ENCODE results near the gene ST6GALNAC5.
"Not testable (repeated sequence)": the region's sequence is repeated elsewhere in the genome, so short reads cannot be mapped to it uniquely, and the experiment has no call there.

Gene ST6GALNAC5

GRCh38 chr1:76857138-76857537, 10.1 kb upstream of the ST6GALNAC5 start:
- no peak overlapping the region for H3K4me3 Mint-ChIP-seq

DNA sequence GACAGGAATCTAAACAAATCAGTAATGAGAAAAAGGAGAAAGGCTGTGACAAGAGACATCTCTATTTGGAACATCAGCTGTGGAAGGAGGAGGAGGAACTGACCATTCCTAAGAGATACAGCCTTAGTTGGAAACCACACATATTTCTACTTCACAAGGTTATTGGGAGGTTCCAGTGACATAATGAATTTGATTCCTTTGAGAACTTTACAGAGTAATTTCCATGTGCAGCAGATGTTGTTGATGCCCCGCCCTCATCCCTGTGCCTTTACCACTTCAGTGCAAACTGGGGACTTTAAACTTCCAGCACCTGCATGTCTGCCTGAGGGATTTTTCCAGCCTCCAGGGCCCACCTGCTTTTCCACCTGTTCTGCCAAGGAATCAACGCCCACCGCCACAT, 9.3 kb upstream of the ST6GALNAC5 start:
- Mint-ChIP-seq H3K27me3 (peaks cover 21% of the 10 kb centered on the region), H3K4me3 (no peak overlapping the region), H3K4me1 (no peaks in the 10 kb centered on the region), H3K9me3 (no peaks in the 10 kb centered on the region), H3K27ac (no peak overlapping the region)
- ATAC-seq, result no peak
- DNase-seq, result no peak

More at GRCh38 chr1:76857138-76857537, 10.1 kb upstream of the ST6GALNAC5 start:
- peaks cover 14% of the 10 kb centered on the region for H3K27me3 Mint-ChIP-seq
- no peaks in the 10 kb centered on the region for H3K4me1 Mint-ChIP-seq
- DNase-seq (no peak), ATAC-seq (no peak)
- no peak overlapping the region for H3K27ac Mint-ChIP-seq
- no peaks in the 10 kb centered on the region for H3K9me3 Mint-ChIP-seq

DNA sequence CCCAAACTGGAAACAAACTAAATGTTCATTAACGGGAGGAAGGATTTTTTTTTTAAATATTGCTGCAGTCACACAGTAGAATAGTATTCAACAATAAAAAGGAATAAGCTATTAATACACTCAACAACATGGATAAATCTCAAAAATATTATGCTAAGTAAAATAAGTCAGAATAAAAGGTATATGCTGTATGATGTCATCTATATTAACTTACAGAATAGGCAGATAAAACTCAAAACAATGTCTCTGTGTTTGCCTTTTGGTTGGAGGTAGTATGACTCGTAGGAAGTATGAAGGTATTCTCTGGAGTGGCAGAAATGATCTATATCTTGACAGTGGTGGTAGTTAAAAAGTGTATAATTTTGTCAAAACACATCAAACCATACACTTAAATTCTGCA, 6.1 kb upstream of the ST6GALNAC5 start:
- no peaks in the 10 kb centered on the region for H3K9me3 Mint-ChIP-seq
- no peak overlapping the region for H3K27ac Mint-ChIP-seq
- no peaks in the 10 kb centered on the region for H3K4me1 Mint-ChIP-seq
- H3K27me3 Mint-ChIP-seq, result peaks cover 28% of the 10 kb centered on the region
- DNase-seq, result no peak
- ATAC-seq, result no peak
- H3K4me3 Mint-ChIP-seq, result no peak overlapping the region

GRCh38 chr1:76862447-76862846, 4.8 kb upstream of the ST6GALNAC5 start:
- no peaks in the 10 kb centered on the region for H3K9me3 Mint-ChIP-seq
- H3K4me3 Mint-ChIP-seq, result no peak overlapping the region
- DNase-seq (no peak), ATAC-seq (peak; percentile 52)
- H3K4me1 Mint-ChIP-seq, result peaks cover 4% of the 10 kb centered on the region
- H3K27ac Mint-ChIP-seq, result no peak overlapping the region
- H3K27me3 Mint-ChIP-seq, result peaks cover 32% of the 10 kb centered on the region

DNA sequence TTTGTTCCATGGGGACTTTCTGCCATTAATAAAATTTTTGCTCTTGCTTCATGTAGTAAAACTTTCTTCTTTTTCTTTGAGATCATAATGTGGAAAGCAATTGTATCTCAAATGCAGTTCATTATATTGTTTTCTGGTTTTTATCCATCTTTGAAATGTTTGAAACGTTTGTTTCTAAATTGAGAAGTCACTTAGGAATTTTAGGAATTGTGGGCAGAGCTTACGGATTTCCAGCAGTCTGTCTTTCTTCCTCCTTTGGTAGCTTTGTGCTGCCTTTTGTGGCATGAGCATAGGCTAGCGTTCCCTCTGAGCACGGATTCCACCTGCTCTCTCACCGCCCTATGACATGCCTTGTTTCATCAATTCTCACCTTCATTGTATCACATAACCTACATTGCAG, 2.9 kb upstream of the ST6GALNAC5 start:
- Mint-ChIP-seq H3K9me3 (no peaks in the 10 kb centered on the region), H3K4me3 (no peak overlapping the region), H3K27ac (no peak overlapping the region), H3K27me3 (peaks cover 37% of the 10 kb centered on the region), H3K4me1 (peaks cover 21% of the 10 kb centered on the region)
- DNase-seq, result no peak
- ATAC-seq, result no peak

- ATAC-seq (no peak), DNase-seq (no peak)
- H3K9me3 Mint-ChIP-seq, result no peaks in the 10 kb centered on the region
- no peak overlapping the region for H3K4me3 Mint-ChIP-seq
- no peak overlapping the region for H3K27ac Mint-ChIP-seq
- H3K27me3 Mint-ChIP-seq, result peaks cover 52% of the 10 kb centered on the region
- peaks cover 21% of the 10 kb centered on the region for H3K4me1 Mint-ChIP-seq
Observed at GRCh38 chr1:76865696-76866286, 1.5 kb upstream of the ST6GALNAC5 start.

- H3K4me1 Mint-ChIP-seq, result peaks cover 21% of the 10 kb centered on the region
- H3K27me3 Mint-ChIP-seq, result peaks cover 59% of the 10 kb centered on the region
- peak overlapping the region in 1 of 2 donors; percentile 88 for H3K4me3 Mint-ChIP-seq
- no peak for DNase-seq
- ATAC-seq, result no peak
- no peak overlapping the region for H3K27ac Mint-ChIP-seq
- H3K9me3 Mint-ChIP-seq, result no peaks in the 10 kb centered on the region
Observed at GRCh38 chr1:76866566-76866965, 714 bp upstream of the ST6GALNAC5 start.

DNA sequence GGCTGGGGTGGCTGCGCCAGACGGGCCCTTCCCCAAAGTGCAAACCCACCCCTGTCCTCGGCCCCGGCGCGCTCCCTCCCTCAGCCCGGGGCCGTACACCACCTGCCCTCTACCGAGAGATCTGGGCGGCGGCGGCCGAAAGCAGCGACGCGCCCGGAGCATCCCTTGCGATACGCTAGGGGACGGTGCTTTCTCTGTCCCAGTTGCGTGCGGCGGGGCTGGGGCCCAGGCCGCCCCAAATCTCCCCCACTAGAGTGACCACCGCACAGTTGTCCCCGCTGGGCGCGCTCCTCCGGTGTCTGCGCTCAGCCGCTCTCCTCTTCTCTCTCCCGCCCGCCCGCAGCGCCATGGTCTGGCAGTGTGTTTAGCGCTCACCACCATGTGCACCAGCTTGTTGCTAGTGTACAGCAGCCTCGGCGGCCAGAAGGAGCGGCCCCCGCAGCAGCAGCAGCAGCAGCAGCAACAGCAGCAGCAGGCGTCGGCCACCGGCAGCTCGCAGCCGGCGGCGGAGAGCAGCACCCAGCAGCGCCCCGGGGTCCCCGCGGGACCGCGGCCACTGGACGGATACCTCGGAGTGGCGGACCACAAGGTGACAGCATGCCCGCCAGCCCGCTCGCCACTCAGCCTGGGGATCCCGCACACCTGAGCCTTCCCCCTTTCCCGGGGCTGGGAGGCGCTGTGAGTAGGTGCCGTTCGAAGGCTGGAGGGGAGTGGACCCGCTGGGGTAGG, 1.0 kb downstream of the ST6GALNAC5 start:
- Mint-ChIP-seq H3K4me1 (peaks cover 21% of the 10 kb centered on the region), H3K27ac (peak overlapping the region in 1 of 2 donors; percentile 55), H3K9me3 (peaks cover 0 to 4% of the 10 kb centered on the region in 2 donors), H3K27me3 (peaks cover 58% of the 10 kb centered on the region), H3K4me3 (peak overlapping the region; percentile 85 to 88)
- ATAC-seq (peak; percentile 87), DNase-seq (peak; percentile 35 to 39)

DNA sequence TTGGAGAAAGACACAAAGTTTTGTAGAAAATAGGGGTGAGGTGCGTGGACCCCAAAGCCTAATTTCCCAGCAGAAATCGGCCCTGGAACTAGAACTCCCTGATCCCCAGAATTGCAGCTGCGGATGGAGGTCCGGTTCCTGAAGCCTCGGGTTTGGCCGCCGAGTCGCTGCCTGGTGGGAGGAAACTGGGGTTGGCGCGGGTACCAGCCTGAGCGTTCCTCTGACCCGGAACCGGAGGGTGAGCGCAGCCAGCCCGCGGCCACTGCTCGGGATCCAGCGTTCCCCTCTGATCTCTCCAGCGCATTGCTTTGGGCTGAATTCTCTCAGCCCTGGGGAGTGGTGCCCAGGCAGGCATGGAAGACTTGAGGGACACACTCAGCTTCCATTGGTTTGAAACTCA, 1.6 kb downstream of the ST6GALNAC5 start:
- H3K27me3 Mint-ChIP-seq, result peaks cover 59% of the 10 kb centered on the region
- peak overlapping the region; percentile 85 to 88 for H3K4me3 Mint-ChIP-seq

DNA sequence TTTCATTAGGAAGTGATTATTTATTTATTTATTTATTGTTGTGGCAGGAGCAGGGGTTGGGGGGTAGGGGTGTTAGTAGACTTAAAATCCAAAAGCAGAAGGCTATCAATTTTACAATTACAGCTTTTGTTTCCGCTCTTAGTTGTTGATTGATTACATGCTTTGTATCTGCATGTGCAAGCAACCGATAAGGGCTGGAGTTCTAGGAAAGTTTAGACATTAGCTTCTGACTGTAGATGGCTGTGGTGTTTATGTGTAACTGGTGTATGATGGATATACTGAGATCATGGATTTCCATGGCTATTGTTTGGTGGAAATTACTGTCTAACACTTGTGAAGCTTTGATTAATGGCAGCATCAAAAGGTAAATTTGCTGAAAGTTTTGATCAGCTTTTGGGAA, 2.8 kb downstream of the ST6GALNAC5 start:
- Mint-ChIP-seq H3K27me3 (peaks cover 59% of the 10 kb centered on the region), H3K4me1 (peaks cover 21% of the 10 kb centered on the region)

More for the DNA sequence above, 1.6 kb downstream of the ST6GALNAC5 start:
- ATAC-seq, result no peak
- H3K27ac Mint-ChIP-seq, result no peak overlapping the region
- DNase-seq, result peak in 1 of 2 donors; percentile 2
- peaks cover 21% of the 10 kb centered on the region for H3K4me1 Mint-ChIP-seq
- peaks cover 0 to 5% of the 10 kb centered on the region in 2 donors for H3K9me3 Mint-ChIP-seq

DNA sequence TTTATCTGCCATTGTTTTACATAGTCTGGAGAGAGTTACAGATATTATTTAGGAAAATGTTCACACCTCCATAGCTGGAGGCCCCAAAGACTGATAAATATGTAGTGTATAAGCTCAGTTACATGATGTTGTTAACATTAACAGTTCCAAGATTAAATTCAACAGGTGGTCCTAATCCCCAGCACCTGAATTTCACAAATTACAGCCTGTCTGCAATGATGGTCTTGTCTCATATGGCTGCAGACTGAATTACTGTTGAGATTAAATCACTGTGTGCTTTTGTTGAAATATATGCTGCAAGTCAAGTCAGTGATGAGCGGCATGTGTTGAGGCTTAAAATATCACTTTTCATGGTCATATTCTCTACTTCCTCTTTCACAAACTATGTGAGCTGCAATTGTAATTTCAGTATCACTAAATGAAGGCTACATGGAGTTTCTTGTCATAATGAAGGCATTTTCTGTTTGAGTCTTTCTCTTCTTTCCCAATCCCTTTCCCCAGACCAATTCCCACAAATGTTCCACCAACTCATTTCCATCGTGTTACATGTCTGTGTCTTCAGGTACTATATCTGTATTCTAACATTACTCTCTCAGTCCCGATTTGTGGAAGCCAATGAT, 4.2 kb downstream of the ST6GALNAC5 start:
- H3K27me3 Mint-ChIP-seq, result peaks cover 59% of the 10 kb centered on the region
- no peak overlapping the region for H3K27ac Mint-ChIP-seq
- no peak for DNase-seq
- no peak overlapping the region for H3K4me3 Mint-ChIP-seq
- peaks cover 21% of the 10 kb centered on the region for H3K4me1 Mint-ChIP-seq
- H3K9me3 Mint-ChIP-seq, result peaks cover 0 to 5% of the 10 kb centered on the region in 2 donors
- no peak for ATAC-seq

More for the DNA sequence above, 2.8 kb downstream of the ST6GALNAC5 start:
- DNase-seq, result no peak
- H3K27ac Mint-ChIP-seq, result no peak overlapping the region
- H3K9me3 Mint-ChIP-seq, result peaks cover 0 to 5% of the 10 kb centered on the region in 2 donors
- no peak for ATAC-seq
- no peak overlapping the region for H3K4me3 Mint-ChIP-seq

GRCh38 chr1:76872944-76873343, 5.7 kb downstream of the ST6GALNAC5 start:
- DNase-seq (no peak), ATAC-seq (no peak)
- peaks cover 0 to 5% of the 10 kb centered on the region in 2 donors for H3K9me3 Mint-ChIP-seq
- no peak overlapping the region for H3K4me3 Mint-ChIP-seq
- peaks cover 12% of the 10 kb centered on the region for H3K4me1 Mint-ChIP-seq
- H3K27ac Mint-ChIP-seq, result no peak overlapping the region
- peaks cover 50% of the 10 kb centered on the region for H3K27me3 Mint-ChIP-seq

DNA sequence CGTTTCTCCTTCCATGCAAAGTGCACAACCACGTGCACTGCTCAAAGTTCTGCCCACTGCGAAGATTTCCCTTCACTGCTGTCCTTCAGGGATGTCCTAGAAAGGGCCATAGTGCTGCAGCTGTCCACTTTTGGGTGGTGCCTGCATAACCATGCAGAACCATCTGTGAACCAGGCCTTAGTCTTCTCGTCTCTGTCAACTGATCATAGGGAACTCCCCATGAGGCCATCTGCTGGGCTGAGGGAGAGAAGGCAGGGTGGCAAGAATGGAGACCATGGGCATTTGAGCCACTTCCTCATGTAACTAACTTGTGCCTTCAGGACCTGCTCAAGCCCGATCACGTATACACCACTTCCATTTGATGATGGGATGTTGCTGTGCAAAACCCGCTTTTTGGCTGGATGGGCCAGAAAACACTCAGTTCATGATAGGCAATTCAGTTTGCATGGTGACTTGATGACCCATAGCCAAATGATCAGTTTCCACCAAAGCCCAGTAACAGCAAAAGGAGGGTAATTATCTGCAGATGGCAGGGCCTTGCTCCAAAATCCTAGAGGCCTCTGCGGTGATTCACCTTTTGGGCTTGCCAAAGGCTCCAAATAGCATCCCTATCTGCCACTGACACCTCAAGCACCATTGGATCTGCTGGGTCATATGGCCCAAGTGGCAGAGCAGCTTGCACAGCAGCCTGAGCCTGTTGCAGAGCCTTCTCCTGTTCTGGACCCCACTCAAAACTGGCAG, 9.5 kb downstream of the ST6GALNAC5 start:
- Mint-ChIP-seq H3K9me3 (peaks cover 0 to 5% of the 10 kb centered on the region in 2 donors), H3K4me3 (no peak overlapping the region), H3K27me3 (peaks cover 12% of the 10 kb centered on the region), H3K27ac (no peak overlapping the region), H3K4me1 (no peaks in the 10 kb centered on the region)
- DNase-seq (no peak), ATAC-seq (no peak)

DNA sequence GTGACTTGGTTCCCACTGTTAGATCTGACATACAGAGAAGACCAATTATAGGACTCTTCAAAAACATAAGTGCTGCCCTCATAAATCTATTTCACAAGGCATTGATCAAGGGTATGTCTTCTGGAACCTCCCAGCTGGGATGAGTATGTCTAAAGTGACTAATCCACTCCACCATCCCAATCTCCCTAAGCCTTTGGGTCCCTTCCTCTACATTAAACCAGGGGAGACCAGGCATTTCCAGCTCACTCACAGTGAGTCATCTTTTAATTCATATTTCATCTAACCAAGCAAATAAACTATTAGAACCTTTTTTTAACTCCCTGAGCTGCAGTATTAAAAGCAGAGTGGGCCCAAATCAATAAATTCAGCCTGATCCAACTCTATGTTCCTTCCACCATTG, 11.7 kb downstream of the ST6GALNAC5 start:
- H3K4me1 Mint-ChIP-seq, H3K27ac Mint-ChIP-seq, H3K4me3 Mint-ChIP-seq, DNase-seq, H3K27me3 Mint-ChIP-seq, ATAC-seq, H3K9me3 Mint-ChIP-seq: not testable (repeated sequence)

- Mint-ChIP-seq H3K4me1 (no peaks in the 10 kb centered on the region), H3K27ac (no peak overlapping the region)
- ATAC-seq, result no peak
Observed at GRCh38 chr1:76881762-76882161, 14.5 kb downstream of the ST6GALNAC5 start.

More at GRCh38 chr1:76881762-76882161, 14.5 kb downstream of the ST6GALNAC5 start:
- Mint-ChIP-seq H3K9me3 (no peaks in the 10 kb centered on the region), H3K4me3 (no peak overlapping the region), H3K27me3 (peaks cover 8% of the 10 kb centered on the region)
- DNase-seq, result no peak
